GDM1 (cell line): ENCODE measurements around the gene ACHE.
A peak's percentile ranks its signal among the peaks of the same experiment; 100 is the strongest.

ENCODE experiments used
- DNase-seq: peaks from one replicate; lab custom pipeline; 2025; lab: John Stamatoyannopoulos, UW

ACHE gene

DNA sequence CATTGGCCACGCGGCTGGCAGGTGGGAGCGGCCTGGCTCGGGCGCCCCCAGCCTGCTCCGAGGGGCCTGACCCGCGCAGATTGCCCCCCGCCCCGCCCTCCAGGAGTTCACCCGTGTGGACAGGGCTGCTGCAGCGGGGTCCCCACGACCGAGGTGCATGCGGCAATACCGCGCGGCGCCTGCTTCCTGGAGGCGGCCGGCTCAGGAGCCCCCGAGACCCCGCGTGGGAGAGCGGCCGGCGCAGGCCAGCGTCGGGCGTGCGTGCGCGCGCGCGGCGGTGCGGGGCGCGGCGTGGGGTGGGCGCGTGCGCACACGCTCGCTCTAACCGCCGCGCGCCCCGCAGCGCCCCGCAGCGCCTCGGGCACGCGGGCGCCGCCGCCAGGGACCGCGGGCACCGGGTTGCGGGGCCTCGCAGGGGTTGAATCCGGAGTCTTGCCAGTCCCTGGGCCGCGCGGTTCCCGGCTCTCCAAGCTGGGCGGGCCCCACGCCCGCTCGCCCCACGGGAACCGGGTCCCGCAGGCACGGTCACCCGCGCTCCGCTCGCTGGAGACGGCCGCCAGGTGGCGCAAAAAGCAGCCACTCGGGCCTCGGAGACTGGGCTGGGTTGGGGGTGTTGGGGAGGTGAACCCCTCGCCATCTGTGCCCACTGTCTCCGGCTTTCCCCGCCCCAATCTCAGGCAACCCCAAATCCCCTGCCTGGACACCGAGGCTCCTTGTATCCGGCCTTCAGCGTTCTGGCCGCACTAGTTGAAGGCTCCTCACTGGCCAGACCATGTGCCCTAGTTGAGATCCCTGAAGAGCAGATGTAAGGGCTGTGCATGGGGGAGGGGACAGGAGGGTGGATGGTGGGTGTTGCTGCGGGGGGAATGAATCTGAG lies 1.3 kb upstream of the ACHE start:
- no peak for DNase-seq

DNA sequence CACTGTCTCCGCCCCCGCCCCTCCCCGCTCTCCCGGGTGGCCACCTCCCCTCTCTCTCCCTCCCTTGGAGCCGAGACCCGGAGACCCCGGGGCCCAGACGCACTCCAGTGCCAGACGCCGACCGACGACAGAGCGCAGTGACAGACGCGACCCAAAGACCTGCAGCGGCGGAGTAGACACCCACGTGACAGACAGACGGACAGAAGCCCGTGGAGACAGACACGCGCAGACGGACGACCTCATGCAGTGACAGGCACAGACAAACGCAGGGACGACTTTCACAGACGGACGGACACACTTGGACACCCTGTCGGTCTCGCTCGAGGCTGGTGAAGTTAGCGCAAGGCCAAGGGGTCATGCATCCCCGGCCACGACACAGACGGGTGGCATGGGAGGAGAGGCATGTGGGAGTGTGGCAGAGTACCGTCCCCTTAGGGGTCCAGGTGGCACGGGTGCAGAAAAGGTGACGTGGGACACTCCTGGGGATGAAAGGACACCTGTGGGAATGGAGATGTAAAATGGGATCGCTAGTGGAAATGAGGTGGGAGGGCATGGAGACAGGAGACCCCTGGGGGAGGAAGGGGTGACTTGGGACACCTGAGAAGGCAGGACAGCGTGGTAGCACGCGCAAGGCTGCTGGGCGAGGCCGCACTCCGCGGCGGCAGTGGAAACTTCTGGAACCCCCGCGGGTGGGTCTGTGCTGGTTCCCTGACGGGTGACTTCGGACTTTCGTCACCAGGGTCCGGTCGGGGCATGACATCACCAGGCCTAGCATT lies 456 bp upstream of the ACHE start:
- DNase-seq, result no peak

GRCh38 chr7:100894860-100895700 lies 608 bp downstream of the ACHE start:
- no peak for DNase-seq

DNA sequence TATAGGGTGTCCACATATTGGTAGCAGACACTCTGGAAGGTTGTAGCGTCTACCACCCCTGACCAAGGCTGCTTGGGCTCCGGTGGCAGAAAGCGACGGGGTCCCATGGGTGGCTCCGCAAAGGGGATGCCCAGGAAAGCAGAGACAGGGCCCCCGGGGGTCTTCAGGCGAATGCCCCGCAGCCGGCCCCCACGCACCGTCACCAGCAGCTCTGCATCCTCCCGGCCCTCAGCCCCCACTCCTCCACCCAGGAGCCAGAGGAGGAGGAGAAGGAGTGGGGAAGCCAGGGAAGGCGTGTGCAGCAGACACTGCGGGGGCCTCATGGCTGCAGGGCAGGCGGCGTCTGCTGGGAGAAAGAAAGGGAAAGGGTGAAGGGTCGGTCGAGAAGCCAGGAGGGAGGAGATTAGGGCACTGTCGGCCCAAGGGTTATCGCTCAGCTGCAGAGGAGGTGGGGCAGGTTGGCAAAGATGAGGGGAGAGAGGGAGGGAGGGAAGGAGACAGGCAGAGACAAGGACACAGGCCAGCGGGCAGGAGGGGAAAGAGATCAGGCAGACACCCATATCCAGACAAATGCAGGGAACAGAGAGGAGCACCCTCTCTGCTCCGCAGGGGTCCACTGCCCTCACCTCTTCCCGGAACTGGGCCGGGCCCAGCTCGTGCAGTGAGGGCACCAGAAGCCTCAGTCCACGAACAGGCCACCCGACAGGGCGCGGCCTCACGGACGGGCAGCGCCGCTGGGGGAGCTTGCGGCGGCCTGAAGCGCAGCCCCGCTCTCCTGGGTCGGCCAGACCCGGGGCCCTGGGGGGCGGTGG lies 1.6 kb downstream of the ACHE start:
- DNase-seq, result no peak

- DNase-seq, result no peak
Measured at GRCh38 chr7:100893318-100893895, 2.3 kb downstream of the ACHE start.

DNA sequence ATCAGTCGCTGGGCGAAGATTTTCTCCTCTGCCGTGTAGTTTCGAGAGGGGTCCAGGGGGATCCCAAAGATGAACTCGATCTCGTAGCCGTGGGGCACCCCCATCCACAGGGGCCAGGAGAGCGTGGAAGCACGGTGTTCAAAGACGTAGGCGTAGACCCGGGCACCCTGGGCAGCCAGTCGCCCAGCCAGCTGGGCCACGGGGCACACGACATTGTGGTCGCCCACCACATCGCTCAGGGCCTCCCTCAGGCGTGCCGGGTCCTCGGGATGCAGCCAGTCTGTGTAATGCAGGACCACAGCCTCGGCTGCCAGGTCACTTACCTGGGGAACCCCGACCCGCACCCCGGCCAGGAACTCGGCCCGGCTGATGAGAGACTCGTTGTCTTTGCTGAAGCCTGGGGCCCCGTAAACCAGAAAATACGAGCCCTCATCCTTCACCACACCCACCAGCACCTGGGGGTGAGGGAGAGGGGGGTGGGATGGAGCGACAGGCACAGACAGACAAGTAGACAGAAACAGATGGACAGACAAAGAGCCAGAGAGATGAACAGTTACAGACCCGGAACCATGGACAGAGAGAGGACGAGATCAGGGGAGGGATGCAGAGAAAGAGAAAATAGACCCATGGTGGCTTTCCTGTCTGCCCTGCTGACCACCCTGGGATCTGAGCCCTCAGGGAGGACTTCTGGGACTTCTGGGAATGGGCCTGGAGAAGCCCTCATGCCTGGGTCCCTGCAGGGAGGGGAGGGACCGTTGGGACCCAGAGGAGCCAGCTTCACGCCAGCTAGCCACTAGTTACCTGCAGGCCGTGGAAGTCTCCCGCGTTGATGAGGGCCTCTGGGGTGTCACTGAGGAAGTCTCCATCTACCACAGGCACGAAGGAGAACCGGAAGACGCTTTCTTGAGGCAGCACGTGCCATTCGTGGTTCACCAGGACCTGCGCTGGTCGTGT lies 3.0 kb downstream of the ACHE start:
- DNase-seq, result no peak

GRCh38 chr7:100891568-100892247 lies 4.0 kb downstream of the ACHE start:
- no peak for DNase-seq

GRCh38 chr7:100890653-100891567 lies 4.8 kb downstream of the ACHE start:
- no peak for DNase-seq

DNA sequence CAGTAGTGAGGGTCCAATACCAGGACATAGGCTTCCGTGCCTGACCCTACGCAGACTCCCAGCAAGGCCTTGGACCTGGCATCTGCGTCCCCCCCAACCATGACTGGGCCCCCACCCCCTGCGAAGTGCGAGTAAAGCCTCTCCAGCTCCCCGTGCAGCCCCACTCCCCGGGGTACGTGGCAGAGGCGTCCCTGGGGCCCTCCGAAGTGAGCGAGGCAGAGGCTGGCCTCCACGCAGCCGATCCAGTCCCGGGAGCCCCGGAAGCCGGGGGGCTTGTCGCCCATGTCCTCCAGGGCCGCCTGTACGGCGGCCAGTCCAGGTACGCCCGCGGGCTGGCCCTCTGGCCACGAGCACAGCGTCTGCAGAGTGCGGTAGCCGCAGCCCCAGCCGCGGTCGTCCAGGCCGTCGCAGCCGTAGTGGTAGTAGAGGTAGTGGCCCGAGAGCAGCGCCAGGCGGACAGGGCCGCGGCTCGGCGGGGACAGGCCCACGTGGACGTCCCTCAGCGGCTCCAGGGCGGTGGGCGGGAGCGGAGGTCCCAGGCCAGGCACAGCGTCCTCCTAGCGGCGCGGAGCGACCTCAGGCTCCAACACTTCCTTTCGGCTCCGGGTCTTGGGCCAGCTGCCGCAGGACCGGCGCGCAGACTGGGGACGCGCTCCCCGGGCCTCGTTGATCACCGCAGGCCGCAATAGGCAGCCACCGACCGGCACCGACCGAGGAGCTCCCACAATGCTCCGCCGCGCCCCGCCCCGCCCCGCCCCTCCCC lies 6.5 kb downstream of the ACHE start, which contains the start of gene UFSP1:
TSS of gene UFSP1 (minus strand) at position 728 of the 763 bp plus-strand sequence. CDS start at position 284, 444 bp downstream.
- no peak for DNase-seq

DNA sequence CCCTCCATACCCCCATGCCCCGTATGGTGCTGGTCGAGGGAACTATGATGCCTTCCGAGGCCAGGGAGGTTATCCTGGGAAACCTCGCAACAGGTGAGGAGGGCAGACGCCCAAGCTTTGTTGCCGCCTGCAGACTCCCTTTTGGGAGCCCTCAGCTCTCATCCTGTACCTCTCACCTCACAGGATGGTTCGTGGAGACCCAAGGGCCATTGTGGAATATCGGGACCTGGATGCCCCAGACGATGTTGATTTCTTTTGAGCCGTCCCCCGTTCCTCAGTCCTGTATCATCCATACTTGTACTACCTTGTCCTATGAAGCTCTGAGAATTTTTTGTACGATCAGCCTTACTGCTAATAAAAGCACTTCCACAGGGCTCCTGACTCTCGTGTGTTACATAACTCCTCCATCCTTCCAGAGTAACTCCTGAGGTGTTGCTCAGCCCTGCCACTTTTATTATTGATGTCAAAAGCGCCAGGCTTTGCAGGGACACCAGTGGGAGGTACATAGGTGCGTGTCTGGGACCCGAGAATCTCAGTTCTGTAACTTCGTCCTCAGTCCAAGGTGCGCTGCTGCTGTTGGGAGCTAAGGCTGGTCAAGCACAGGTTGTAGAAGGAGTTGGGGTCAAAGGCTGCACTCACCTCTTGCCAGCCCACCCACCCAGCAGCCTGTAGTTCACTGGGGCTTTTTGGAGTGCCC lies 7.2 kb downstream of the ACHE start:
- no peak for DNase-seq

- peak; percentile 68 for DNase-seq
Measured at GRCh38 chr7:100887516-100888290, 8.0 kb downstream of the ACHE start.

DNA sequence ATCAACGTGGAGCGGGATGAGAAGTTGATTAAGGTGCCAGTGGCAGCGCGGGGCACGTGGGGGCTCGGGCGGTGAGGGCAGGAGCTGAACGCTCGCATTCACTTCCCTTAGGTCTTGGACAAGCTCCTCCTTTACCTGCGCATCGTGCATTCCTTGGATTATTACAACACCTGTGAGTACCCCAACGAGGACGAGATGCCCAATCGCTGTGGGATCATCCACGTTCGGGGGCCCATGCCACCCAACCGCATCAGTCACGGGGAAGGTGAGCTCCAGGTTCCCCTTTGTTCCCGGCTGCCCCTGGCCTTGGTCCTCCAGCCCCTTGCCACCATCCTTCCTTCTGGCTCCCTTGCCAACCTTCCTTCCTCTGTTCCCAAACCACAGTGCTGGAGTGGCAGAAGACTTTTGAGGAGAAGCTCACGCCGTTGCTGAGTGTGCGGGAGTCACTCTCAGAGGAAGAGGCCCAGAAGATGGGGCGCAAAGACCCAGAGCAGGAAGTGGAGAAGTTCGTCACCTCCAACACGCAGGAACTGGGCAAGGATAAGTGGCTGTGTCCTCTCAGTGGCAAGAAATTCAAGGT lies 8.7 kb downstream of the ACHE start:
- no peak for DNase-seq

- no peak for DNase-seq
Measured at GRCh38 chr7:100886142-100886935, 9.3 kb downstream of the ACHE start.

- no peak for DNase-seq
Measured at GRCh38 chr7:100885440-100886141, 10.1 kb downstream of the ACHE start.
